DND-41 (cell line): ENCODE measurements around the gene LTO1.

Experiments used
- ATAC-seq: fragments of 200-7000 bp; cut with Tn5 transposase; 3 replicates; pipeline ENCODE4 v1.9.1; 2021; ENCODE audit warnings: low read depth; ENCODE audit not compliant: insufficient read depth
- DNase-seq: peaks from one replicate; pipeline ENCODE4 v3.0.0-alpha.2; 2020
- H2AFZ ChIP-seq: 2 replicates; pipeline ENCODE4 v1.6.0; 2012; ENCODE audit warnings: low read depth, low read length
- H3K27ac ChIP-seq: 2 replicates; pipeline ENCODE4 v1.5.1; 2012; ENCODE audit warnings: low read length, inconsistent platforms
- H3K27me3 ChIP-seq: fragments of 200-600 bp; sonication (generic); 2 replicates; pipeline ENCODE4 v1.6.0; 2012; ENCODE audit warnings: low read length, mild to moderate bottlenecking, inconsistent platforms; ENCODE audit not compliant: insufficient read depth, poor library complexity
- H3K36me3 ChIP-seq: 2 replicates; pipeline ENCODE4 v1.5.1; 2012; ENCODE audit warnings: low read length, inconsistent platforms; ENCODE audit not compliant: insufficient read depth
- H3K4me1 ChIP-seq: 2 replicates; pipeline ENCODE4 v1.5.1; 2012; ENCODE audit warnings: mild to moderate bottlenecking, low read length; ENCODE audit not compliant: insufficient read depth
- H3K4me2 ChIP-seq: 2 replicates; pipeline ENCODE4 v1.6.0; 2012; ENCODE audit warnings: mild to moderate bottlenecking, moderate library complexity, low read length, inconsistent platforms; ENCODE audit not compliant: insufficient read depth
- H3K4me3 ChIP-seq, 2 experiments: fragments of 200-600 bp in 1 of 2; shearing (Covaris generic) in 1 of 2; 2 replicates each; pipeline ENCODE4 v1.5.1; 2012 to 2016; ENCODE audit warnings: inconsistent platforms in 2 of 2, low read length in 2 of 2, mild to moderate bottlenecking in 2 of 2, low read depth in 1 of 2, moderate library complexity in 1 of 2
- H3K79me2 ChIP-seq: 2 replicates; pipeline ENCODE4 v1.6.0; 2012; ENCODE audit warnings: low read length, inconsistent platforms; ENCODE audit not compliant: insufficient read depth
- H3K9ac ChIP-seq: 2 replicates; pipeline ENCODE4 v1.6.0; 2012; ENCODE audit warnings: low read depth, mild to moderate bottlenecking, inconsistent platforms, low read length, moderate library complexity
- H3K9me3 ChIP-seq: 2 replicates; pipeline ENCODE4 v1.5.1; 2012; ENCODE audit warnings: low read length, moderate library complexity, mild to moderate bottlenecking, inconsistent platforms; ENCODE audit not compliant: insufficient read depth, severe bottlenecking
- H4K20me1 ChIP-seq: 2 replicates; pipeline ENCODE4 v1.6.0; 2012; ENCODE audit warnings: low read length; ENCODE audit not compliant: insufficient read depth
- EZH2 ChIP-seq: IDR thresholded peaks from 3 replicates; pipeline ENCODE4 v1.6.1; 2012; ENCODE audit warnings: borderline replicate concordance, low read depth, mild to moderate bottlenecking, moderate library complexity, low read length, inconsistent platforms; ENCODE audit not compliant: severe bottlenecking
- TF ChIP-seq, protein P1 (sequence below): IDR thresholded peaks from 2 replicates; pipeline ENCODE4 v1.5.1; 2012; ENCODE audit warnings: borderline replicate concordance, low read length, moderate library complexity, mild to moderate bottlenecking; ENCODE audit not compliant: poor library complexity, severe bottlenecking; ENCODE audit errors: extremely low read depth

Gene LTO1

DNA sequence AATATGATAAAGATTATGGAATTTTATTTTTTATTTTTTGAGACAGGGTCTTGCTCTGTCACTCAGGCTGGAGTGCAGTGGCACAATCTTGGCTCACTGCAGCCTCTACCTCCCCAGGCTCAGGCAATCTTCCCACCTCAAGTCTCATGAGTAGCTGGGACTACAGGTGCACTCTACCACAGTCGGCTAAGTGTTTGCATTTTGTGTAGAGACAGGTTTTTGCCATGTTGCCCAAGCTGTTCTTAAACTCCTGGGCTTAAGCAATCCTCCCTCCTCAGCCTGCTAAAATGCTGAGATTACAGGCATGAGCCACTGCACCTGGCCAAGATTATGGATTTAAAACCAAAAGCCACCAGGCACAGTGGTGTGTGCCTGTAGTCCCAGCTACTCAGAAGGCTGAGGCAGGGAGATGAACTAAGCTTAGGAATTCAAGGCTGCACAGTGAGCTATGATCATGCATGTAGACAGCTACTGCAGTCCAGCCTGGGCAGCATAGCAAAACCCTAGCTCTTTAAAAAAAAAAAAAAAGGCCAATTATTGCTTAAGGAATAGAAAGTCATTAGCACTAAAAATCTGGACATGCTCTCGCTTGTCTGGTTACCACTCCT lies 54.4 kb downstream of the LTO1 start:
- H2AFZ ChIP-seq, result no peak overlapping the region
- H4K20me1 ChIP-seq, result no peaks in the 10 kb centered on the region
- H3K9ac ChIP-seq, result no peak overlapping the region
- no peaks in the 10 kb centered on the region for H3K36me3 ChIP-seq
- no peak overlapping the region for H3K4me3 ChIP-seq
- H3K27ac ChIP-seq, result no peak overlapping the region
- ATAC-seq (no peak), DNase-seq (no peak)
- H3K9me3 ChIP-seq, result no peaks in the 10 kb centered on the region
- no peaks in the 10 kb centered on the region for H3K4me1 ChIP-seq
- TF ChIP-seq, protein P1, sequence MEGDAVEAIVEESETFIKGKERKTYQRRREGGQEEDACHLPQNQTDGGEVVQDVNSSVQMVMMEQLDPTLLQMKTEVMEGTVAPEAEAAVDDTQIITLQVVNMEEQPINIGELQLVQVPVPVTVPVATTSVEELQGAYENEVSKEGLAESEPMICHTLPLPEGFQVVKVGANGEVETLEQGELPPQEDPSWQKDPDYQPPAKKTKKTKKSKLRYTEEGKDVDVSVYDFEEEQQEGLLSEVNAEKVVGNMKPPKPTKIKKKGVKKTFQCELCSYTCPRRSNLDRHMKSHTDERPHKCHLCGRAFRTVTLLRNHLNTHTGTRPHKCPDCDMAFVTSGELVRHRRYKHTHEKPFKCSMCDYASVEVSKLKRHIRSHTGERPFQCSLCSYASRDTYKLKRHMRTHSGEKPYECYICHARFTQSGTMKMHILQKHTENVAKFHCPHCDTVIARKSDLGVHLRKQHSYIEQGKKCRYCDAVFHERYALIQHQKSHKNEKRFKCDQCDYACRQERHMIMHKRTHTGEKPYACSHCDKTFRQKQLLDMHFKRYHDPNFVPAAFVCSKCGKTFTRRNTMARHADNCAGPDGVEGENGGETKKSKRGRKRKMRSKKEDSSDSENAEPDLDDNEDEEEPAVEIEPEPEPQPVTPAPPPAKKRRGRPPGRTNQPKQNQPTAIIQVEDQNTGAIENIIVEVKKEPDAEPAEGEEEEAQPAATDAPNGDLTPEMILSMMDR, result no peak
- TF ChIP-seq EZH2, result no peak
- no peaks in the 10 kb centered on the region for H3K79me2 ChIP-seq
- no peaks in the 10 kb centered on the region for H3K27me3 ChIP-seq
- H3K4me2 ChIP-seq, result no peak overlapping the region

DNA sequence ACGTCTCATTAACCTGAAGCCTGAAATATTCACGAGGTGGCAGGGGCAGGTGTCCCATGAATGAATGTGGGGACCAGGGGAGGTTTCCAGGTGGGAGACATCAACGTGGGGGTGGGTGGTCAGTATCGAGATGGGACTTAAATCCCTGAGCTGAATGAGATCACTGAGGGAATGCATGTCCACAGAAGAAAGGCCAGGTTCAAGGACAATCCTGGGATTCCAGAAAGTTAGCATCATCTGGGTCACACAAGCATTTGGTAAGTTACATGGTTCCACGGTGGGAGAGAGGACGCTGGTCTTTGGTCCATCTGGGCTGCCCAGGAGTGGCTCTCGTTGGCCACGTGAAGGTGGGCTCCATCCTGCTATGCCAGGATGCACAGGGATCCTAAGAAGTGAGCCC lies 56.9 kb downstream of the LTO1 start:
- Histone ChIP-seq H4K20me1 (no peaks in the 10 kb centered on the region), H3K36me3 (no peaks in the 10 kb centered on the region), H3K4me2 (no peak overlapping the region), H3K9ac (no peak overlapping the region), H3K79me2 (no peaks in the 10 kb centered on the region), H3K27me3 (no peaks in the 10 kb centered on the region), H3K4me3 (no peak overlapping the region), H3K9me3 (no peaks in the 10 kb centered on the region), H3K4me1 (no peaks in the 10 kb centered on the region), H3K27ac (no peak overlapping the region), H2AFZ (no peak overlapping the region)
- TF ChIP-seq, protein P1, result no peak
- TF ChIP-seq EZH2, result no peak
- ATAC-seq, result no peak
- DNase-seq, result no peak

DNA sequence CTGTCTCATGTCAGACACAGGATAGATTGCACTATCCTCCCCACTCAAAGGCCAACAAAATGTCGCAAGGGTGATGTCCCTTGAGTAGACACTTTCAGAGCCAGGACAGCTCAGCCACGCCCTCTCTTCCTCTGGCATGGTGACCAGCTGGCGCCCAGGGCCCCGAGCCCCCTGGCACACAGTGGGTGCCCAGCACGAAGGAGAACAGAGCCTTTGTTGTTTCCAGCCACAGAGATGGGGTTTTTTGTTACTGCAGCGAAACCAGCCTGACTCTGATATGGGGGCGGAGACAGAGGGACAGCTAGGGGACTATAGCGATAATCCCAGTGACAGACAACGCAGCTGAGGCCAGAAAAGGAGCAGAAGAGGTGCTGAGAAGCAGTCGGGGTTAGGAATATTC lies 57.5 kb downstream of the LTO1 start:
- Histone ChIP-seq H4K20me1 (no peaks in the 10 kb centered on the region), H3K27me3 (no peaks in the 10 kb centered on the region), H3K36me3 (no peaks in the 10 kb centered on the region), H3K9me3 (no peaks in the 10 kb centered on the region), H3K4me1 (no peaks in the 10 kb centered on the region), H3K27ac (no peak overlapping the region), H3K9ac (no peak overlapping the region), H2AFZ (no peak overlapping the region), H3K4me2 (no peak overlapping the region), H3K79me2 (no peaks in the 10 kb centered on the region), H3K4me3 (no peak overlapping the region)
- TF ChIP-seq, protein P1, result no peak
- no peak for TF ChIP-seq EZH2
- DNase-seq (no peak), ATAC-seq (no peak)

DNA sequence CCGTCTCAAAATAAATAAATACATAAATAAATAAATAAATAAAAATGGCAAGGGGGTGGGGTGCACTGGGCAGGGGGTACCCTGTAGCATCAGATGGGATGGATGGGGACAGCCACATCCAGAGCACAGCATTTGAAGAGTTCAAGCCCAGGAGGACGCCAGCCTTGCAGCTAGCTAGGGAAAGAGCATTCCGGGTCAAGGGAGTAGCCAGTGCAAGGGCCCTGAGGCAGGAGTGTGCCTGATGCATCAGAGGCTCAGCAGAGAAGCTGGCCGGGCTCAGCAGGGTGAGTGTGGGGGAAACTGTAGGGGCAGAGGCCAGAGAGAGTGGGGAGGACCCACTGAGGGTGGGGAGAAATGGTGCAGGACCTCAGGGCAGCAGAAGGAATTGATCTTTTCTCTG lies 57.9 kb downstream of the LTO1 start:
- Histone ChIP-seq H3K79me2 (no peaks in the 10 kb centered on the region), H3K27me3 (no peaks in the 10 kb centered on the region), H3K4me1 (no peaks in the 10 kb centered on the region), H3K4me3 (no peak overlapping the region), H3K27ac (no peak overlapping the region), H3K9me3 (no peaks in the 10 kb centered on the region), H3K4me2 (no peak overlapping the region), H4K20me1 (no peaks in the 10 kb centered on the region), H2AFZ (no peak overlapping the region), H3K36me3 (no peaks in the 10 kb centered on the region), H3K9ac (no peak overlapping the region)
- ATAC-seq (no peak), DNase-seq (no peak)
- TF ChIP-seq, protein P1, result no peak
- TF ChIP-seq EZH2, result no peak
